ENCODE results near the gene ZNF512B. TPM values are rescaled to one million over a fixed set of nuclear protein-coding genes. Genes with fewer than 3 reads are reported as not detected.

The ZNF512B gene
- total and polyA plus RNA-seq, 4 donors = 8.7 to 18.9 (median 11.8) TPM

DNA sequence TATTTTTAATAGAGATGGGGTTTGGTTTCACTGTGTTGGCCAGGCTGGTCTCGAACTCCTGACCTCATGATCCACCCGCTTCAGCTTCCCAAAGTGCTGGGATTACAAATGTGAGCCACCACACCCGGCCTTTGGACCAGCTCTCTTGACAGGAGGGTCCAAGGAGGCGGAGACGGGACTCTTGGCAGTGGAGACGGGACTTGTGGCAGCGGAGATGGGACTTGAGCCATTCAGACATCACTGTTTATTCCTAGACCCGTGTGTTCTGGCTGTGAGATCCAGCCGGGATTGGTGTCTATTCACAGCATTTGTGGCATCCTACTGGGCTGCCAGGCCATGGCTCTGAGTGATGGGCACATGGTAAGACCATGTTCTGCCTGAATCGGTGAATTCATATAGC lies 36.8 kb upstream of the ZNF512B start:
- TF ChIP-seq, protein P1, sequence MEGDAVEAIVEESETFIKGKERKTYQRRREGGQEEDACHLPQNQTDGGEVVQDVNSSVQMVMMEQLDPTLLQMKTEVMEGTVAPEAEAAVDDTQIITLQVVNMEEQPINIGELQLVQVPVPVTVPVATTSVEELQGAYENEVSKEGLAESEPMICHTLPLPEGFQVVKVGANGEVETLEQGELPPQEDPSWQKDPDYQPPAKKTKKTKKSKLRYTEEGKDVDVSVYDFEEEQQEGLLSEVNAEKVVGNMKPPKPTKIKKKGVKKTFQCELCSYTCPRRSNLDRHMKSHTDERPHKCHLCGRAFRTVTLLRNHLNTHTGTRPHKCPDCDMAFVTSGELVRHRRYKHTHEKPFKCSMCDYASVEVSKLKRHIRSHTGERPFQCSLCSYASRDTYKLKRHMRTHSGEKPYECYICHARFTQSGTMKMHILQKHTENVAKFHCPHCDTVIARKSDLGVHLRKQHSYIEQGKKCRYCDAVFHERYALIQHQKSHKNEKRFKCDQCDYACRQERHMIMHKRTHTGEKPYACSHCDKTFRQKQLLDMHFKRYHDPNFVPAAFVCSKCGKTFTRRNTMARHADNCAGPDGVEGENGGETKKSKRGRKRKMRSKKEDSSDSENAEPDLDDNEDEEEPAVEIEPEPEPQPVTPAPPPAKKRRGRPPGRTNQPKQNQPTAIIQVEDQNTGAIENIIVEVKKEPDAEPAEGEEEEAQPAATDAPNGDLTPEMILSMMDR (IDR thresholded peaks at IDR 0.05; ENCODE audit: control extremely low read depth, extremely low read depth) = no peak
- H3K4me1 ChIP-seq (ENCODE audit: control insufficient read depth in 5 of 5, insufficient read depth in 5 of 5, low read length in 5 of 5) = no peaks in the 10 kb centered on the region
- WGBS, 2 donors = 83 to 89% methylated on average over 10 of the region's 10 CpGs
- no peak overlapping the region for H3K9ac ChIP-seq (ENCODE audit: insufficient read depth in 1 of 2, low read length in 2 of 2)
- H3K27ac ChIP-seq (ENCODE audit: low read depth in 1 of 2, low read length in 1 of 2) = no peak overlapping the region
- no peak overlapping the region for H3K4me3 ChIP-seq
- no peaks in the 10 kb centered on the region for H3K27me3 ChIP-seq (ENCODE audit: control insufficient read depth in 3 of 3, insufficient read depth in 3 of 3, low read length in 2 of 3)
- no peaks in the 10 kb centered on the region for H3K9me3 ChIP-seq (ENCODE audit: control insufficient read depth in 4 of 4, insufficient read depth in 3 of 4, low read length in 3 of 4)
- no peak for DNase-seq
- ATAC-seq (ENCODE audit: insufficient read depth, low FRiP score) = no peak
- peaks cover 20 to 60% (median 42%) of the 10 kb centered on the region in 4 donors for H3K36me3 ChIP-seq (ENCODE audit: control insufficient read depth in 4 of 4, insufficient read depth in 4 of 4, low read length in 4 of 4)

DNA sequence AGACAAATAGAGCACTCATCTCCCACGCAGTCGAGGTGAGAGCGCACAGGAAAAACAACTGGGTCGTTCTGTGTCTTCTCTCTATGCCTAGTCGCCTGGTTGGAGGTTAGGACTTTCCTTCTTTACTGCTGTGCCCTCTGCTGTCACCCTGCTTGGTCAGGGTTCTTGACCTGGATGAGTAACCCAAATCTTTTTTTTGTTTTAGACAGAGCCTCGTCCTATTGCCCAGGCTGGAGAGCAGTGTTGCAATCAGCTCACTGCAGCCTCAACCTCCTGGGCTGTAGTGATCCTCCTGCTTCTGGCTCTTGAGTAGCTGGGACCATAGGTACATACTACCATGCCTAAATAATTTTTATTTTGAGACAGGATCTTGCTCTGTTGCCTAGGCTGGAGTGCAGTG lies 35.7 kb upstream of the ZNF512B start:
- ATAC-seq (ENCODE audit: insufficient read depth, low FRiP score) (no peak), DNase-seq (no peak)
- no peaks in the 10 kb centered on the region for H3K4me1 ChIP-seq (ENCODE audit: control insufficient read depth in 5 of 5, insufficient read depth in 5 of 5, low read length in 5 of 5)
- TF ChIP-seq, protein P1 (IDR thresholded peaks at IDR 0.05; ENCODE audit: control extremely low read depth, extremely low read depth) = no peak
- H3K27ac ChIP-seq (ENCODE audit: low read depth in 1 of 2, low read length in 1 of 2) = no peak overlapping the region
- H3K9me3 ChIP-seq (ENCODE audit: control insufficient read depth in 4 of 4, insufficient read depth in 3 of 4, low read length in 3 of 4) = no peaks in the 10 kb centered on the region
- 72% methylated on average over 6 of the region's 6 CpGs for WGBS, 2 donors
- no peak overlapping the region for H3K9ac ChIP-seq (ENCODE audit: insufficient read depth in 1 of 2, low read length in 2 of 2)
- no peaks in the 10 kb centered on the region for H3K27me3 ChIP-seq (ENCODE audit: control insufficient read depth in 3 of 3, insufficient read depth in 3 of 3, low read length in 2 of 3)
- H3K36me3 ChIP-seq (ENCODE audit: control insufficient read depth in 4 of 4, insufficient read depth in 4 of 4, low read length in 4 of 4) = peaks cover 23 to 58% (median 34%) of the 10 kb centered on the region in 4 donors
- no peak overlapping the region for H3K4me3 ChIP-seq

- Histone ChIP-seq H3K27me3 (ENCODE audit: control insufficient read depth in 3 of 3, insufficient read depth in 3 of 3, low read length in 2 of 3) (no peaks in the 10 kb centered on the region), H3K36me3 (ENCODE audit: control insufficient read depth in 4 of 4, insufficient read depth in 4 of 4, low read length in 4 of 4) (peaks cover 23 to 62% (median 33%) of the 10 kb centered on the region in 4 donors), H3K27ac (ENCODE audit: low read depth in 1 of 2, low read length in 1 of 2) (no peak overlapping the region), H3K9me3 (ENCODE audit: control insufficient read depth in 4 of 4, insufficient read depth in 3 of 4, low read length in 3 of 4) (no peaks in the 10 kb centered on the region), H3K4me3 (no peak overlapping the region), H3K9ac (ENCODE audit: insufficient read depth in 1 of 2, low read length in 2 of 2) (no peak overlapping the region), H3K4me1 (ENCODE audit: control insufficient read depth in 5 of 5, insufficient read depth in 5 of 5, low read length in 5 of 5) (no peaks in the 10 kb centered on the region)
- ATAC-seq (ENCODE audit: insufficient read depth, low FRiP score) (no peak), DNase-seq (no peak)
- 61 to 81% methylated on average over 7 of the region's 7 CpGs for WGBS, 2 donors
- TF ChIP-seq, protein P1 (IDR thresholded peaks at IDR 0.05; ENCODE audit: control extremely low read depth, extremely low read depth) = no peak
Measured at GRCh38 chr20:64003960-64004725, 34.4 kb upstream of the ZNF512B start.
